ENCODE data around the gene CACNA2D3.

DNA sequence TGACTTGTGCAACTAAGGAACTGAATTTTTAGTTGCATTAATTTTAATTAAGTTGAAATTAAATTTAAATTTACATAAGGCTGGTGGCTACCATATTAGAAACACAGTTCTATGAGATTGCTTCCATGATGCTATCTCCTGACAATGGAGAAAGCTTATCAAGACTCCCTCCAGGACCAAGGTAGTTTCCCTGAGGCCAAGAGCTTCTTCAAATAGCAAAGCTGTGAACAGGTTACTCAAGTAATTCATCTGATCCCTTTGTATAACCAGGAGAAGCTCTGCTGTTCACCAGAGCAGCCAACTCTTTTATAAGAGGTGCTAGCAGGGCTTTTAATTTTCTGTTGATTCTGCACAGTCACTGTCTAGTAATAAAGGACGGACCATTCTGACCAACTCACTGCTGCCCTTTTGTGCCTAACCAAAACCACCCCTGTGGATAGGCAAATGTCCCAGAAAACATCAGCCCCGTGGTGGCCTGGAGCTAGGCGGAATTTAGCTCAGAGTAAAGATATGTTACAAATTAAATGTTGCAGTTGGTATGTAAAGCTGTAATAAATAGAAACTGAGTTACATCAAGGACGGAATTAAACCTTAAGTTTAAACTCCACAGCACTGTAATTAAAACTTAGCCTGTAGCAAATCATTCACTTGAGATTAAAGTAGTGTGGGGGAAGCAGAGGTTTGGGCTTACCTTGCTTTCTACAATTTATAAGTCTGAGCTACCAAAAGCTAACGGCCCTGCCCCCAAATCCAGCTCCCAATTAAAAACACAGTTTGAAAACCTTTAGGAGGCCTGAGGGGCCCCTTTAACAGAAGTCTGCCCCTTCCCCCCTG lies 861.1 kb downstream of the CACNA2D3 start:
- TF ChIP-seq POLR2A (IDR thresholded peaks at IDR 0.05; ENCODE audit: low read length) (no peak), GATA1 (IDR thresholded peaks at IDR 0.05; ENCODE audit: low read depth, low read length) (no peak)
